ENCODE measurements around the gene EPB41L2. TPM values are rescaled to one million over a fixed set of nuclear protein-coding genes. Genes with fewer than 3 reads are reported as not detected.

Gene EPB41L2
- total and polyA plus RNA-seq, 2 experiments from 2014 or later, result 76.2 to 91.7 TPM

- no peak overlapping the region for H2AFZ ChIP-seq
- H3K9me3 Mint-ChIP-seq, result no peaks in the 10 kb centered on the region
- no peaks in the 10 kb centered on the region for H3K36me3 Mint-ChIP-seq (ENCODE audit: low read depth)
- H3F3A ChIP-seq (replicated peaks; ENCODE audit: low read depth), result 0 out of 2 replicates have a peak, but pooled peaks cover 3% of the 10 kb centered on the region
- no peak overlapping the region for H3K4me3 Mint-ChIP-seq
- H3K4me3 ChIP-seq, result no peak overlapping the region
- peaks cover 12% of the 10 kb centered on the region for H3K4me1 ChIP-seq (ENCODE audit: insufficient read depth)
- no peaks in the 10 kb centered on the region for H3K27me3 ChIP-seq (ENCODE audit: insufficient read depth)
- H3K4me1 Mint-ChIP-seq, result peaks cover 18% of the 10 kb centered on the region
- no peaks in the 10 kb centered on the region for H4K20me1 ChIP-seq (replicated peaks; ENCODE audit: insufficient read depth)
- no peak overlapping the region for H3K4me2 ChIP-seq
- peaks cover 2% of the 10 kb centered on the region for H3K27me3 Mint-ChIP-seq (ENCODE audit: insufficient read depth, low read depth, poor library complexity)
- TF ChIP-seq JUNB (IDR thresholded peaks at IDR 0.05; ENCODE audit: unreplicated experiment) (no peak), CREB1 (CRISPR knock-in tag; IDR thresholded peaks at IDR 0.05; ENCODE audit: low read depth) (no peak), ZNF331 (CRISPR knock-in tag; IDR thresholded peaks at IDR 0.05; ENCODE audit: low read depth) (no peak), EZH2 (IDR thresholded peaks at IDR 0.05; ENCODE audit: low read depth, unreplicated experiment) (no peak), REST (IDR thresholded peaks at IDR 0.05; ENCODE audit: unreplicated experiment) (no peak), ZNF462 (CRISPR knock-in tag; IDR thresholded peaks at IDR 0.05) (no peak), STAT1 (IDR thresholded peaks at IDR 0.05; ENCODE audit: unreplicated experiment) (no peak), POLR2AphosphoS5 (IDR thresholded peaks at IDR 0.05; ENCODE audit: low read depth) (no peak), ZNF114 (CRISPR knock-in tag; IDR thresholded peaks at IDR 0.05) (no peak), EZH2phosphoT487 (IDR thresholded peaks at IDR 0.05; ENCODE audit: unreplicated experiment) (no peak), CTCF (conservative IDR thresholded peaks at IDR 0.05; ENCODE audit: low read depth in 2 of 2) (no peak), NANOG (IDR thresholded peaks at IDR 0.05; ENCODE audit: borderline replicate concordance) (no peak), ETS1 (IDR thresholded peaks at IDR 0.05) (no peak)
- ATAC-seq (no peak), DNase-seq (ENCODE audit: low spot score) (no peak)
- H3K27ac ChIP-seq (ENCODE audit: low read depth), result 0 out of 2 replicates have a peak overlapping the region, but pooled peaks have one; percentile 61
- H3K9me2 ChIP-seq (ENCODE audit: insufficient read depth), result peaks cover 24% of the 10 kb centered on the region
- H3K79me2 ChIP-seq (replicated peaks; ENCODE audit: insufficient read depth), result no peaks in the 10 kb centered on the region
- H3K27ac Mint-ChIP-seq, result peak overlapping the region; percentile 32; the same call in 1 of the 2 replicates
- H3K36me3 ChIP-seq (ENCODE audit: insufficient read depth), result no peaks in the 10 kb centered on the region
Measured at GRCh38 chr6:130824978-130825694, 237.9 kb downstream of the EPB41L2 start.

All from GM23338 (cell line).